Mesenchymal stem cell (in vitro differentiated cells and primary cell): ENCODE measurements around the gene LMX1B.

Source experiments
- DNase-seq: peaks from one replicate; pipeline ENCODE4 v3.0.0-alpha.2; 2013
- H2AFZ ChIP-seq: one replicate; pipeline ENCODE4 v1.6.1; 2013; ENCODE audit warnings: low read depth, mild to moderate bottlenecking, control low read depth, inconsistent platforms, low read length, moderate library complexity
- H2AK5ac ChIP-seq: 2 replicates; pipeline ENCODE4 v1.6.1; 2013; ENCODE audit warnings: low read length, moderate library complexity, mild to moderate bottlenecking, inconsistent platforms; ENCODE audit not compliant: severe bottlenecking
- H2BK120ac ChIP-seq: one replicate; pipeline ENCODE4 v1.6.1; 2013; ENCODE audit warnings: low read depth, mild to moderate bottlenecking, inconsistent platforms, low read length, moderate library complexity
- H2BK12ac ChIP-seq, 2 experiments: one replicate each; pipeline ENCODE4 v1.6.1; 2013; ENCODE audit warnings: inconsistent platforms in 2 of 2, low read length in 2 of 2, mild to moderate bottlenecking in 2 of 2, moderate library complexity in 2 of 2, control low read depth in 1 of 2
- H2BK15ac ChIP-seq: one replicate; pipeline ENCODE4 v1.6.1; 2013; ENCODE audit warnings: mild to moderate bottlenecking, low read depth, inconsistent platforms; ENCODE audit not compliant: poor library complexity, severe bottlenecking
- H2BK5ac ChIP-seq: 2 replicates; pipeline ENCODE4 v1.6.1; 2013; ENCODE audit warnings: low read depth, mild to moderate bottlenecking, low read length, control low read depth, inconsistent platforms; ENCODE audit not compliant: poor library complexity, severe bottlenecking
- H3K14ac ChIP-seq, 2 experiments: one replicate each; pipeline ENCODE4 v1.6.1; 2013; ENCODE audit warnings: inconsistent platforms in 2 of 2, low read length in 2 of 2, control low read depth in 1 of 2, mild to moderate bottlenecking in 1 of 2, moderate library complexity in 1 of 2
- H3K18ac ChIP-seq, 2 experiments: one replicate each; pipeline ENCODE4 v1.6.1; 2013; ENCODE audit warnings: inconsistent platforms in 2 of 2, low read length in 2 of 2, control low read depth in 1 of 2, low read depth in 1 of 2, mild to moderate bottlenecking in 1 of 2
- H3K23ac ChIP-seq, 2 experiments: one replicate each; pipeline ENCODE4 v1.6.1; 2013; ENCODE audit warnings: inconsistent platforms in 2 of 2, low read length in 2 of 2, mild to moderate bottlenecking in 2 of 2, moderate library complexity in 2 of 2, control low read depth in 1 of 2
- H3K27ac ChIP-seq: 2 replicates; pipeline ENCODE4 v1.5.1; 2013; ENCODE audit warnings: mild to moderate bottlenecking, moderate library complexity, low read length, control low read depth, inconsistent platforms; ENCODE audit not compliant: poor library complexity, severe bottlenecking
- H3K27me3 ChIP-seq, 2 experiments: 2 replicates each; pipeline versions ENCODE4 v1.6.1 to v1.7.0; 2013; ENCODE audit warnings: low read length in 2 of 2, mild to moderate bottlenecking in 2 of 2, moderate library complexity in 2 of 2, control low read depth in 1 of 2, inconsistent platforms in 1 of 2; ENCODE audit not compliant: control insufficient read depth in 1 of 2, insufficient read depth in 1 of 2
- H3K36me3 ChIP-seq, 2 experiments: 2 replicates each; pipeline versions ENCODE4 v1.6.1 to v1.7.0; 2013; ENCODE audit warnings: low read length in 2 of 2, control low read depth in 1 of 2, inconsistent platforms in 1 of 2, low read depth in 1 of 2, mild to moderate bottlenecking in 1 of 2; ENCODE audit not compliant: insufficient read depth in 2 of 2, control insufficient read depth in 1 of 2
- H3K4ac ChIP-seq, 2 experiments: one replicate each; pipeline ENCODE4 v1.6.1; 2013; ENCODE audit warnings: inconsistent platforms in 2 of 2, low read length in 2 of 2, mild to moderate bottlenecking in 2 of 2, moderate library complexity in 2 of 2, control low read depth in 1 of 2, low read depth in 1 of 2
- H3K4me1 ChIP-seq: 2 replicates; pipeline ENCODE4 v1.6.1; 2013; ENCODE audit warnings: low read depth, low read length, control low read depth; ENCODE audit not compliant: control insufficient read depth, insufficient read depth
- H3K4me2 ChIP-seq: 2 replicates; pipeline ENCODE4 v1.6.1; 2013; ENCODE audit warnings: low read length, mild to moderate bottlenecking, inconsistent platforms; ENCODE audit not compliant: poor library complexity, severe bottlenecking
- H3K4me3 ChIP-seq, 2 experiments: 2 replicates each; pipeline versions ENCODE4 v1.5.1 to v1.7.0; 2013; ENCODE audit warnings: low read length in 2 of 2, mild to moderate bottlenecking in 2 of 2, control low read depth in 1 of 2, low read depth in 1 of 2; ENCODE audit not compliant: insufficient read depth in 1 of 2
- H3K79me1 ChIP-seq: replicated peaks from 2 replicates; pipeline ENCODE4 v1.6.1; 2013; ENCODE audit warnings: mild to moderate bottlenecking, control low read depth, low read length, inconsistent platforms; ENCODE audit not compliant: poor library complexity, severe bottlenecking
- H3K9ac ChIP-seq: 2 replicates; pipeline ENCODE4 v1.7.0; 2013; ENCODE audit warnings: mild to moderate bottlenecking, low read length, moderate library complexity
- H3K9me3 ChIP-seq: 2 replicates; pipeline ENCODE4 v1.7.0; 2013; ENCODE audit warnings: mild to moderate bottlenecking, low read length; ENCODE audit not compliant: control insufficient read depth
- H4K8ac ChIP-seq: one replicate; pipeline ENCODE4 v1.6.1; 2013; ENCODE audit warnings: inconsistent platforms, mild to moderate bottlenecking, low read length, moderate library complexity
- H4K91ac ChIP-seq: one replicate; pipeline ENCODE4 v1.6.1; 2013; ENCODE audit warnings: mild to moderate bottlenecking, low read length, inconsistent platforms
- WGBS: methylation state at CpG from one replicate; pipeline ENCODE4 v1.1.7; 2013; ENCODE audit warnings: mixed read lengths; 5-methylcytosine and 5-hydroxymethylcytosine counted together

The LMX1B gene

DNA sequence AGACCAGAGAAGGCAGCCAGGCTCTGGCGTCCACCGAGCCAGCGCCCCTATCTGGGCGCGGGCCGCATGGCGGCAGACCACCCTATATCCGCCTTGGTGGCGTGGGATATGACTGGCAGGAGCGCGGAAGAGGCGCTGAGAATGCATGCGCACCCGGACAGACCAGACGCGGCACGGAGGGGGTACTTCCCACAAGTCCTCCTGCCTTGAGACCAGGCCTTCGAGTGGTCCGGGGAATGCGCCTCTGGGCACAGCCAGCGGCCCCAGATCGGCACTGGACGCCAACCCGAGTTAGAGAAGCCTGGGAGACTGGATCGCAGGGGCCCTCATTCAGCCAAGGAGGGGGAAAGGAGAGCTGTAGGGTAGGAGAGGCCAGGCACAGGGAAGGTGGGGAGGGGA lies 2.5 kb upstream of the LMX1B start:
- 9% methylated on average over 25 of the region's 25 CpGs for WGBS
- Histone ChIP-seq H3K27ac (no peak overlapping the region), H2BK5ac (no peak overlapping the region), H2BK12ac (no peak overlapping the region), H4K91ac (no peak overlapping the region), H2AFZ (no peak overlapping the region), H2BK120ac (no peak overlapping the region), H3K79me1 (no peaks in the 10 kb centered on the region), H3K14ac (no peak overlapping the region), H2AK5ac (no peak overlapping the region), H3K4me1 (peaks cover 32% of the 10 kb centered on the region), H3K9me3 (no peaks in the 10 kb centered on the region), H3K27me3 (peaks cover 80 to 88% of the 10 kb centered on the region in 2 experiments), H3K23ac (peak overlapping the region in 1 of 2 experiments; percentile 40), H3K18ac (no peak overlapping the region), H3K4ac (no peak overlapping the region), H3K9ac (no peak overlapping the region), H3K4me3 (no peak overlapping the region), H4K8ac (no peak overlapping the region), H3K36me3 (no peaks in the 10 kb centered on the region), H2BK15ac (no peak overlapping the region), H3K4me2 (no peak overlapping the region)
- no peak for DNase-seq

DNA sequence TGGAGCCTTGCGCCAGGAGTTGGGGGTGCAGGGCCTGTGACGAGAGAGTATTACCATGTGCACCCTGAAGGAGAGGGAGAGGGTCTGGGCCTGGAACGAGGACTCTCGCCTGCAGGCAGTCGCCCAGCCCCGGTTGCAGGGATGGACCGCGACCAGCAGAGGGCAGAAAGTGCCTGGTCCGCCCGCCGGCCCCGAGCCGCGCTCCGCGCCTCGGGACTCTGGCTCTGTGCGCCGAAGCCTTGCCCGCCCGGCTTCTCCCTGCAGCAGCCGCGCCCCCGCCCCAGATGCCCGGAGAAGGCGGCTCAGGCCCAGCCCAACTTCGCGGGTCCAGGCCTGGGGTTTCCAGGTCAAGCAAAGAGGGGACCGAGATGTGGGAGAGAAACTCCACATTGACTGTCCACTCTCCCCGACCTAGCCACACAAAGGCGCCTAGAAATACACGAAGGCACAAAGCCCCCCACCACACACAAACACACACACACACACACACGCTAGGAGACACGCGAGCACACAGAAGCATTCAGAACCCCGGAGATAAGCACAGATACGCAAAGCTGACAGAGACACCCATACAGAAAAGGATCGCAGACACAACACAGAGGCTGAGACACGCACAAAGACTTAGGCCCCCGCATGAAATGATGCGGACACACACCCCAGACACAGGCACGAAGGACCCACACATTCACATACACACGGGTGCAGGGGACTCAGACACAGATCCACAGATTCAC lies 2.0 kb upstream of the LMX1B start:
- Histone ChIP-seq H2AK5ac (no peak overlapping the region), H3K27ac (no peak overlapping the region), H3K4me3 (no peak overlapping the region), H3K27me3 (peaks cover 81 to 88% of the 10 kb centered on the region in 2 experiments), H3K4me1 (peaks cover 32% of the 10 kb centered on the region), H3K9ac (no peak overlapping the region), H2BK5ac (no peak overlapping the region), H3K18ac (no peak overlapping the region), H3K79me1 (no peaks in the 10 kb centered on the region), H2BK12ac (no peak overlapping the region), H3K4ac (no peak overlapping the region), H2BK120ac (no peak overlapping the region), H4K8ac (no peak overlapping the region), H3K4me2 (no peak overlapping the region), H3K9me3 (no peaks in the 10 kb centered on the region), H3K14ac (no peak overlapping the region), H3K23ac (no peak overlapping the region), H2AFZ (no peak overlapping the region), H4K91ac (no peak overlapping the region), H3K36me3 (no peaks in the 10 kb centered on the region), H2BK15ac (no peak overlapping the region)
- DNase-seq: peak; percentile 60
- WGBS: 5% methylated on average over 40 of the region's 43 CpGs

DNA sequence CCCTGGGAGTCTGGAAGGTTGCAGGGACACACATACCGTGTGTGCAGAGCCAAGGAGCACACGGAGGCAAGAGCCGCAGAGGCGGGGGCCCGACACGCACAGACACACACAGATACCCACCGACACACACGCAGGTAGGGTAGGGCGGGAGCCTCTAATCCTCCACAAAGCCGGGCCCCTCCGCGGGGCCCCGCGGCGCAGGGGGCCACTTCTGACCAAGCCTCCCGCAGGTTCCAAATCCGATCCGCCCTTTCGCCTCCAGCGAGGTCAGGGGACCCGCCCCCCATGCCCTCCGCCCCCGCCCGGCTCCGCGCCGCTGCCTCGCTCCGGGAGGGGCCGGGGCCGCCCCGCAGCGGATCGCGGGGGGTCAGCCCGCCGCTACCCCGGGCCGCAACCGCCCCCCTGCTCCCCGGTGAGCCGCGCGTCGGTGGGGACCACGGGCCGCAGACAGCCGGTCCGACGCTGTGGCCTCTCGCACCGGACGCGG lies 1.4 kb upstream of the LMX1B start:
- H4K8ac ChIP-seq: no peak overlapping the region
- H3K14ac ChIP-seq: no peak overlapping the region

DNA sequence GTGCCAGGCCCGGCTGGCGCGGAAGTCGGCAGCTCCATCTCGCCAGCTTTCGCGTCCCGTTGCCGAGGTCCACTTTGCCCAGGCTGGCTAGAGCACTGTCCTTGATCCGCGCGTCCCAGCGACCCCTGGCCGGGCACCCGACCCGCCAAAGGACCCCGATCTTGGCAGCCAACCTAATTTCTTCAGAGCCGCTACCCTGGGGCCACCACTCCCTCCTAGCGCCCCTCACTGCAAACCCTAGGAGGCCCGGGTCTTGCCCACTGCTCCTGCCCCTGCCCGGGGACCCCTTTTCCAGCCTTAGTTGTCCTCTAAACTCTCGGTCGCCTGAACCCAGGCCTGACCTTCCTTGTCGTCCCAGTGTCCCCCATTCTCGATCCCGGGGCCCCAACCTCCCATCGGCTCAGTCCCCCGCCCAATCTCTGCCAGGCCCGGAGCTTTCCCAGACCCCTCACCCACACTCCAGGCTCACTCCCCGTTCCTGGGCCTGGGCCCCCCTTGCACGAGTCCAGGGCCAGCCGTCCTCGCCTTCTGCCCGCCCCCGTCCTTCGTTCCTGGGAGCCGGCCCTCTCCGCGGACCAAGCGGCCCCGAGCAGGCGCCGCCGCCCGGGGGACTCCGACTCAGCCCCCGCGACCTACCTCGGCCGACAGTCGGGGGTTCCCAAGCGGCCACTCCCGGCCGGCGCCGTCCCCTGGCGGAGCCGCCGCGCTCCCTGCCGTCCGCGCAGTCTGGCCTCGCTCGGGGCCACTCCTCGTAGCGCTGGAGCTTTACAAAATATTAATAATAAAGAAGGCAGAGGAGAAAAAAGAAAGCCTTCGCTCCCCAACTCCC lies 701 bp upstream of the LMX1B start:
- no peak overlapping the region for H3K9ac ChIP-seq
- no peak overlapping the region for H2BK120ac ChIP-seq
- H3K18ac ChIP-seq: no peak overlapping the region
- H3K36me3 ChIP-seq: no peaks in the 10 kb centered on the region
- H4K8ac ChIP-seq: no peak overlapping the region
- H3K4me1 ChIP-seq: peaks cover 32% of the 10 kb centered on the region
- no peak overlapping the region for H3K4me3 ChIP-seq
- no peak overlapping the region for H2BK5ac ChIP-seq
- H3K9me3 ChIP-seq: no peaks in the 10 kb centered on the region
- no peak overlapping the region for H2AK5ac ChIP-seq
- H3K4ac ChIP-seq: no peak overlapping the region
- under 1% methylated on average over 52 of the region's 68 CpGs for WGBS
- no peak overlapping the region for H2BK12ac ChIP-seq
- DNase-seq: no peak
- no peak overlapping the region for H2AFZ ChIP-seq
- H3K14ac ChIP-seq: no peak overlapping the region
- peaks cover 85 to 88% of the 10 kb centered on the region in 2 experiments for H3K27me3 ChIP-seq
- no peak overlapping the region for H4K91ac ChIP-seq
- H3K23ac ChIP-seq: no peak overlapping the region
- H3K27ac ChIP-seq: no peak overlapping the region
- no peak overlapping the region for H2BK15ac ChIP-seq
- H3K79me1 ChIP-seq: no peaks in the 10 kb centered on the region
- no peak overlapping the region for H3K4me2 ChIP-seq

More for the DNA sequence above, 1.4 kb upstream of the LMX1B start:
- Histone ChIP-seq H3K9ac (no peak overlapping the region), H2BK5ac (no peak overlapping the region), H3K4ac (no peak overlapping the region), H2BK12ac (no peak overlapping the region), H3K27ac (no peak overlapping the region), H3K36me3 (no peaks in the 10 kb centered on the region), H3K4me2 (no peak overlapping the region), H2BK15ac (no peak overlapping the region), H3K4me1 (peaks cover 32% of the 10 kb centered on the region), H3K23ac (no peak overlapping the region), H3K79me1 (no peaks in the 10 kb centered on the region), H2BK120ac (no peak overlapping the region), H2AFZ (no peak overlapping the region), H3K18ac (no peak overlapping the region), H4K91ac (no peak overlapping the region), H3K4me3 (no peak overlapping the region), H3K9me3 (no peaks in the 10 kb centered on the region), H2AK5ac (no peak overlapping the region), H3K27me3 (peaks cover 83 to 88% of the 10 kb centered on the region in 2 experiments)
- WGBS: 2% methylated on average over 53 of the region's 54 CpGs
- DNase-seq: no peak
